A549 (cell line): ENCODE measurements around the gene MFF. TPM values are rescaled to one million over a fixed set of nuclear protein-coding genes. Genes with fewer than 3 reads are reported as not detected.

Source experiments
- ATAC-seq, 2 experiments: fragments of 200-7000 bp in 1 of 2; fragments of >200 bp in 1 of 2; cut with Nextera tagmentation in 1 of 2; cut with Tn5 transposase in 1 of 2; 3 replicates each; pipeline versions ENCODE4 v1.8.0 to v1.9.1; 2018 to 2020; ENCODE audit warnings: mild to moderate bottlenecking in 1 of 2, moderate library complexity in 1 of 2
- CTCF ChIA-PET: fragments of 300-600 bp; sonication (Branson Sonifier 250); formaldehyde crosslinking; extraction: SDS; loops from one replicate; lab custom pipeline; 2021; ENCODE audit warnings: antibody characterized with exemption, inconsistent platforms; lab: Yijun Ruan, JAX
- POLR2A ChIA-PET: fragments of 350-600 bp; formaldehyde crosslinking; extraction: SDS; loops from one replicate; lab custom pipeline; 2021; ENCODE audit warnings: antibody characterized with exemption, inconsistent platforms; lab: Yijun Ruan, JAX
- DNase-seq, 2 experiments: peaks; one replicate each; pipeline versions ENCODE4 v3.0.0 to v3.0.0-alpha.2; 2011 to 2016; ENCODE audit warnings: low read depth in 1 of 2, low spot score in 1 of 2
- FAIRE-seq: peaks from 2 replicates; lab custom pipeline; 2011; peaks lifted over from hg19 to GRCh38; lab: Jason Lieb, UNC
- H3K27ac ChIP-seq, 2 experiments: fragments of >200 bp; sonication (Bioruptor Twin); formaldehyde crosslinking; 3 replicates each; pipeline ENCODE4 v1.5.1; 2016 to 2017
- H3K4me1 ChIP-seq: fragments of >200 bp; sonication (Bioruptor Twin); formaldehyde crosslinking; 3 replicates; pipeline ENCODE4 v1.6.1; 2016
- H3K4me2 ChIP-seq: fragments of >200 bp; sonication (Bioruptor Twin); formaldehyde crosslinking; 3 replicates; pipeline ENCODE4 v1.6.1; 2016
- H3K4me3 ChIP-seq: fragments of >200 bp; sonication (Bioruptor Twin); formaldehyde crosslinking; 3 replicates; pipeline ENCODE4 v1.5.1; 2016
- H3K9me3 ChIP-seq: fragments of >200 bp; sonication (Bioruptor Twin); formaldehyde crosslinking; 3 replicates; pipeline ENCODE4 v1.6.1; 2016
- ATOH8 ChIP-seq: fragments of 250-450 bp; sonication (Bioruptor Pico); IDR thresholded peaks from 2 replicates; pipeline ENCODE4 v1.5.0; 2020; ENCODE audit warnings: low read depth, mild to moderate bottlenecking, moderate library complexity
- BCL3 ChIP-seq: fragments of >200 bp; sonication (Bioruptor Twin); formaldehyde crosslinking; IDR thresholded peaks from 3 replicates; pipeline ENCODE4 v1.6.1; 2016
- BHLHE40 ChIP-seq: IDR thresholded peaks from 2 replicates; pipeline ENCODE4 v1.6.1; 2012; ENCODE audit warnings: low read depth, low read length, inconsistent platforms
- CEBPB ChIP-seq, 2 experiments: fragments of >200 bp in 1 of 2; sonication (Bioruptor Twin) in 1 of 2; formaldehyde crosslinking in 1 of 2; IDR thresholded peaks; 2 replicates each; pipeline ENCODE4 v1.6.1; 2012 to 2016
- CHD2 ChIP-seq: fragments of 150-350 bp; IDR thresholded peaks from 2 replicates; pipeline ENCODE4 v1.6.1; 2014; ENCODE audit warnings: low read length; ENCODE audit not compliant: partially characterized antibody
- E2F6 ChIP-seq: IDR thresholded peaks from 2 replicates; pipeline ENCODE4 v1.6.1; 2012; ENCODE audit warnings: low read depth, borderline replicate concordance
- EP300 ChIP-seq, 2 experiments: fragments of >200 bp; sonication (Bioruptor Twin); formaldehyde crosslinking; IDR thresholded peaks; 2 replicates in 1 of 2; 3 replicates in 1 of 2; pipeline ENCODE4 v1.6.1; 2016 to 2017
- ESRRA ChIP-seq: fragments of 150-350 bp; IDR thresholded peaks from 2 replicates; pipeline ENCODE4 v1.6.1; 2014; ENCODE audit warnings: mild to moderate bottlenecking, low read length, borderline replicate concordance
- FOSB ChIP-seq: fragments of 250-450 bp; sonication (Bioruptor Pico); IDR thresholded peaks from 2 replicates; pipeline ENCODE4 v1.5.0; 2020; ENCODE audit warnings: mild to moderate bottlenecking, moderate library complexity
- FOSL2 ChIP-seq, 2 experiments: fragments of 450-650 bp in 1 of 2; fragments of >200 bp in 1 of 2; sonication (Bioruptor Twin) in 1 of 2; formaldehyde crosslinking; IDR thresholded peaks; 2 replicates each; pipeline versions ENCODE4 v1.5.0 to v1.6.1; 2016 to 2020; ENCODE audit warnings: mild to moderate bottlenecking in 1 of 2, moderate library complexity in 1 of 2
- GATA3 ChIP-seq: IDR thresholded peaks from 2 replicates; pipeline ENCODE4 v1.6.1; 2012; ENCODE audit warnings: borderline replicate concordance
- HOXA7 ChIP-seq: fragments of 250-450 bp; sonication (Bioruptor Pico); IDR thresholded peaks from 2 replicates; pipeline ENCODE4 v1.5.0; 2020; ENCODE audit warnings: mild to moderate bottlenecking, moderate library complexity
- HOXB13 ChIP-seq: fragments of 250-450 bp; sonication (Bioruptor Pico); IDR thresholded peaks from 2 replicates; pipeline ENCODE4 v1.5.0; 2020; ENCODE audit warnings: low read depth, mild to moderate bottlenecking, moderate library complexity
- HOXB5 ChIP-seq: fragments of 250-450 bp; sonication (Bioruptor Pico); IDR thresholded peaks from 2 replicates; pipeline ENCODE4 v1.5.0; 2020; ENCODE audit warnings: mild to moderate bottlenecking, moderate library complexity
- JUN ChIP-seq, 2 experiments: fragments of >200 bp; sonication (Bioruptor Twin); formaldehyde crosslinking; IDR thresholded peaks; 2 replicates in 1 of 2; 3 replicates in 1 of 2; pipeline ENCODE4 v1.6.1; 2016 to 2017
- JUNB ChIP-seq: fragments of >200 bp; sonication (Bioruptor Twin); formaldehyde crosslinking; IDR thresholded peaks from 2 replicates; pipeline ENCODE4 v1.6.1; 2016
- MAFK ChIP-seq: fragments of 450-650 bp; IDR thresholded peaks from 2 replicates; pipeline ENCODE4 v1.6.1; 2014; ENCODE audit not compliant: partially characterized antibody
- MAX ChIP-seq: IDR thresholded peaks from 2 replicates; pipeline ENCODE4 v1.6.1; 2012
- MYC ChIP-seq: IDR thresholded peaks from 2 replicates; pipeline ENCODE4 v1.6.1; 2012; ENCODE audit warnings: mild to moderate bottlenecking, inconsistent platforms, low read length, improper control_type of control experiment, borderline replicate concordance
- NFE2L2 ChIP-seq: fragments of 150-350 bp; conservative IDR thresholded peaks from 2 replicates; pipeline ENCODE4 v1.6.1; 2014; ENCODE audit warnings: low read length
- NR3C1 ChIP-seq: fragments of >200 bp; sonication (Bioruptor Twin); formaldehyde crosslinking; IDR thresholded peaks from 3 replicates; pipeline ENCODE4 v1.6.1; 2017
- PBX3 ChIP-seq: IDR thresholded peaks from 2 replicates; pipeline ENCODE4 v1.6.1; 2012
- RAD21 ChIP-seq, 2 experiments: fragments of >200 bp in 1 of 2; sonication (Bioruptor Twin) in 1 of 2; formaldehyde crosslinking in 1 of 2; IDR thresholded peaks in 1 of 2; conservative IDR thresholded peaks in 1 of 2; 2 replicates in 1 of 2; 3 replicates in 1 of 2; pipeline ENCODE4 v1.6.1; 2012 to 2018; ENCODE audit warnings: inconsistent platforms in 1 of 2
- REST ChIP-seq: fragments of 200-600 bp; sonication (generic); IDR thresholded peaks from 2 replicates; pipeline ENCODE4 v1.6.1; 2016; ENCODE audit warnings: antibody characterized with exemption, mild to moderate bottlenecking, moderate library complexity
- RFX5 ChIP-seq: fragments of 450-650 bp; IDR thresholded peaks from 2 replicates; pipeline ENCODE4 v1.7.1; 2014; ENCODE audit warnings: antibody characterized with exemption, mild to moderate bottlenecking, moderate library complexity
- SMC3 ChIP-seq: fragments of >200 bp; sonication (Bioruptor Twin); formaldehyde crosslinking; IDR thresholded peaks from 3 replicates; pipeline ENCODE4 v1.6.1; 2018; ENCODE audit warnings: inconsistent platforms
- TFCP2L1 ChIP-seq: fragments of 250-450 bp; sonication (Bioruptor Pico); IDR thresholded peaks from 2 replicates; pipeline ENCODE4 v1.5.0; 2021; ENCODE audit warnings: mild to moderate bottlenecking
- WGBS: methylation state at CpG from one replicate; pipeline ENCODE4 v1.1.6; 2017; ENCODE audit errors: missing lambda C conversion rate; 5-methylcytosine and 5-hydroxymethylcytosine counted together
- polyA plus RNA-seq, 4 experiments: library from polyadenylated mRNA; depleted of rRNA in 3 of 4; stranded (reverse); fragments of >200 nt; fragmentation: RNase III in 1 of 4; extraction: RNeasy Plus Mini Kit Qiagen cat#74134 plus additional on column Dnase treatment in 1 of 4; gene quantifications; 2 replicates in 3 of 4; 3 replicates in 1 of 4; pipeline ENCODE4 v1.2.3, GENCODE V29; 2011 to 2017

MFF gene
- polyA plus RNA-seq, 2 of the 4 experiments (the other 2 are of a cell fraction) = 135 to 252 TPM

- ChIA-PET POLR2A (interaction anchor here (0.7 kb wide), 1 partner anchor 11 kb away, joined by 6 read pairs; no protein-coding TSS in a partner anchor), CTCF (no interaction called here)
- ATAC-seq = no peak
- H3K4me1 ChIP-seq = peaks cover 67% of the 10 kb centered on the region
- no peak for TF ChIP-seq BHLHE40
- TF ChIP-seq MYC = no peak
- TF ChIP-seq REST = no peak
- TF ChIP-seq CEBPB (IDR thresholded peaks at IDR 0.05) = no peak
- no peak for TF ChIP-seq RAD21 (conservative IDR thresholded peaks at IDR 0.05 in 1 of 2, IDR thresholded peaks at IDR 0.05 in 1 of 2)
- TF ChIP-seq, all 56 proteins: peak for 0
- peak overlapping the region; percentile 80 to 89 for H3K27ac ChIP-seq
- no peak overlapping the region for H3K4me3 ChIP-seq
- no peaks in the 10 kb centered on the region for H3K9me3 ChIP-seq
- WGBS = 65% methylated on average over 3 of the region's 3 CpGs
- no peak for DNase-seq
- no peak for FAIRE-seq
- H3K4me2 ChIP-seq = peak overlapping the region; percentile 57
Observed at GRCh38 chr2:227365833-227366232, 40.8 kb downstream of the MFF start.

GRCh38 chr2:227366769-227367426 lies 41.8 kb downstream of the MFF start:
- WGBS = 3% methylated on average over 11 of the region's 11 CpGs
- Histone ChIP-seq H3K9me3 (no peaks in the 10 kb centered on the region), H3K4me3 (no peak overlapping the region), H3K4me2 (peak overlapping the region; percentile 57), H3K4me1 (peaks cover 77% of the 10 kb centered on the region), H3K27ac (peak overlapping the region; percentile 80 to 89)
- CTCF ChIA-PET = no interaction called here
- ATAC-seq (peak; percentile 91 to 94), DNase-seq (peak in 1 of 2 experiments; percentile 92), FAIRE-seq (no peak)
- TF ChIP-seq MAFK (no peak), NR3C1 (no peak), HOXA7 (CRISPR knock-in tag) (peak; percentile 23; the same call in 1 of the 2 replicates), CEBPB (IDR thresholded peaks at IDR 0.05) (peak; percentile 82 to 95), PBX3 (0 out of 2 replicates have a peak, but pooled peaks have one; percentile 49), E2F6 (no peak), FOSL2 (IDR thresholded peaks at IDR 0.05) (0 out of 2 replicates have a peak, but pooled peaks have one; percentile 36), FOSL2 (CRISPR knock-in tag; IDR thresholded peaks at IDR 0.05) (peak; percentile 91), ESRRA (no peak), CHD2 (no peak), EP300 (IDR thresholded peaks at IDR 0.05) (peak; percentile 70 to 95; a peak in 4 of 5 replicates), GATA3 (peak; percentile 83; the same call in 1 of the 2 replicates), RFX5 (no peak), JUN (IDR thresholded peaks at IDR 0.05) (peak in 1 of 2 experiments; percentile 88; a peak in 4 of 5 replicates), SMC3 (peak; percentile 40; the same call in 1 of the 3 replicates), RAD21 (conservative IDR thresholded peaks at IDR 0.05 in 1 of 2, IDR thresholded peaks at IDR 0.05 in 1 of 2) (peak; percentile 21 to 50; a peak in 2 of 5 replicates), HOXB5 (CRISPR knock-in tag) (peak; percentile 81), ATOH8 (CRISPR knock-in tag) (0 out of 2 replicates have a peak, but pooled peaks have one; percentile 13), BCL3 (0 out of 3 replicates have a peak, but pooled peaks have one; percentile 63), TFCP2L1 (no peak), FOSB (no peak), NFE2L2 (no peak), JUNB (peak; percentile 65), HOXB13 (CRISPR knock-in tag) (peak; percentile 61; the same call in 1 of the 2 replicates), MAX (peak; percentile 65), MYC (no peak)
- POLR2A ChIA-PET = interaction anchor here (0.6 to 1.2 kb wide), 6 partner anchors 10 to 136 kb away, joined by 3 to 6 read pairs (median 3); no protein-coding TSS in a partner anchor
